Neural progenitor cell (in vitro differentiated cells): ENCODE data around the gene PSPH.

Source experiments
- CTCF ChIP-seq: fragments of 200-600 bp; sonication (generic); IDR thresholded peaks from 2 replicates; pipeline ENCODE4 v1.5.1; 2017; ENCODE audit warnings: antibody characterized with exemption, mild to moderate bottlenecking
- EZH2phosphoT487 ChIP-seq: fragments of 200-600 bp; sonication (generic); IDR thresholded peaks from 2 replicates; pipeline ENCODE4 v1.6.1; 2017; ENCODE audit warnings: antibody characterized with exemption

GRCh38 chr7:55973747-55974250 is 77.4 kb downstream of the PSPH start:
- no peak for TF ChIP-seq CTCF
- TF ChIP-seq EZH2phosphoT487, result no peak
